ENCODE results near the gene G6PC2. TPM values are rescaled to one million over a fixed set of nuclear protein-coding genes. Genes with fewer than 3 reads are reported as not detected.

G6PC2 gene
- total and polyA plus RNA-seq, 5 experiments from 2014 or later, result not detected

Other genes with a start within 250 kb of the G6PC2 start
- under 1 TPM in 1 of 2 experiments, not detected in 1; 0.55 TPM for gene NOSTRIN, start 98.7 kb upstream of the G6PC2 start, total RNA-seq
- not detected for gene NOSTRIN, start 98.7 kb upstream of the G6PC2 start, polyA plus RNA-seq
- gene SPC25, start 10.9 kb upstream of the G6PC2 start, total RNA-seq, result under 1 TPM in 1 of 2 experiments, not detected in 1; 0.26 TPM
- gene SPC25, start 10.9 kb upstream of the G6PC2 start, polyA plus RNA-seq, result not detected
- gene ABCB11, start 130.0 kb downstream of the G6PC2 start, total RNA-seq, result under 1 TPM in 1 of 2 experiments, not detected in 1; 0.08 TPM
- gene ABCB11, start 130.0 kb downstream of the G6PC2 start, polyA plus RNA-seq, result not detected
- gene DHRS9, start 168.3 kb downstream of the G6PC2 start, total RNA-seq, result not detected
- gene DHRS9, start 168.3 kb downstream of the G6PC2 start, polyA plus RNA-seq, result not detected